GM21423 (cell line): Measurements from ENCODE around the gene YPEL2.

Experiments used
- ATAC-seq: cut with Tn5 transposase; IDR thresholded peaks from one replicate; pipeline ENCODE4 v1.9.1; 2021; ENCODE audit warnings: mild to moderate bottlenecking, moderate library complexity; ENCODE audit not compliant: unreplicated experiment

Gene YPEL2

DNA sequence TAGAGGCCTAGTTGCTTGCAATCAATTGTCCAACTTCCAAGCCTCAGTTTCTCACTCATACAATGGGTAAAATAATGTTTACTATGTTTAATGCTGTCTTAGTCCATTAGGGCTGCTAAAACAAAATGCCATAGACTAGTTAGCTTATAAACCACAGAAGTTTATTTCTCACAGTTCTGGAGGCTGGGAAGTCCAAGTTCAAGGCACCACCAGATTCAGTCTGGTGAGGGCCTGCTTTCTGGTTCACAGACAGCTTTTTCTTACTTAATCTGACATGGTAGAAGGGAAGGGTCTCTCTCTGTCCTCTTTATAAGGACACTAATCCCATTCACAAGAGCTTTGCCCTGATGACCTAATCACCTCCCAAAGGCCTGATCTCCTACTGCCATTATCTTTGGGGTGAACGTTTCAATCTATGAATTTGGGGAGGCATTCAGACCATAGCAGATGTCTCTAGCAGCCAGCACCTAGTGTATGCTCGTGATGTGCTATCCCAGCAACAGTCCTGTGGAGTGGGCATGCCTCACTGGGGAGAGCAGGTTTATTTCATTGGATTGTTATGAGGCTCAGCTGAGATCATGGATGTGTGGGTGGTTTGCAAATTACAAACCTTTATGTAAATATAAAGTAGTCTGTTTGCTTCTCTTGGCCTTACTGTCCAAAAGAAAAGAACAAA, 25.2 kb downstream of the YPEL2 start:
- no peak for ATAC-seq

DNA sequence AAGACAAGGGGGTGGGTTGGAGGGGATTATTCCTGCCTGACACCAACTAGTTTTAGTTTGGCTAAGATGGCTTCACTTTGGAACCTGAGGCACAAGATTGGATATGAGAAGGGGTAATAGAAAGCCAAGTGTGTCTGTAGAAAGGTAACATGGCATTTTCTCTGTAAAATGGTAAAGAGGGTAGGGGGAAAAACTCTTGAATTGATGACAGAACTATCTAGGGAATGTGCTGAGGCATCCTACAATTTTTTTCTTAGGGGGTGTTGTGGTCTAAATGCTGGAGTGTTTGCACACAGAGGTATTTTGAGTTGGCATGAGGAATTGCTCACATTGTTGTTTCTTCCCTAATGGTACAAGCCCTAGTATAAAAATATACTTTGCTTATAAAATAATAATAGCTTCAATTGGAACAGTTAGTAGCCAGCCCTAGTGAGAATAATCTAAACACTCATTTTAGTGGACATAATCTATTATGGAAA, 25.8 kb downstream of the YPEL2 start:
- ATAC-seq = no peak

DNA sequence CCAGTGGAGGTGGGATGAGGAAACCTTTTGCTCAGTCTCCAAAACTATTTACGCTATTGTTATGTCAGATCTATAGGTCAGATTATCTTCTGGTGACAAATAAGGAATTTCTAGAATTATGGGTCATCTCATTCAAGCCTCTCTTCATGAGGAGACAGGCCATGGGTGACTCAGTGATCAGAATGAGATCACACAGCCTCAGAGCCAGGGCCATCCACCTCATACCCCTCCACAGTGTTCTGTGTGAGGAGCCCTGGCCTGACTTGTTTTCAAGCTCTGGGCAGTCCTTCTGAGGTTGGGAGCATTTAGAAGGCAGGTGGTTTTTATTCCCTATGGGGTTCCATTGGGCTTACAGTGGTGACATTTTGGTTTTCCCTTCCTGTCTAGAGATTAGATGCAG, 26.5 kb downstream of the YPEL2 start:
- no peak for ATAC-seq

DNA sequence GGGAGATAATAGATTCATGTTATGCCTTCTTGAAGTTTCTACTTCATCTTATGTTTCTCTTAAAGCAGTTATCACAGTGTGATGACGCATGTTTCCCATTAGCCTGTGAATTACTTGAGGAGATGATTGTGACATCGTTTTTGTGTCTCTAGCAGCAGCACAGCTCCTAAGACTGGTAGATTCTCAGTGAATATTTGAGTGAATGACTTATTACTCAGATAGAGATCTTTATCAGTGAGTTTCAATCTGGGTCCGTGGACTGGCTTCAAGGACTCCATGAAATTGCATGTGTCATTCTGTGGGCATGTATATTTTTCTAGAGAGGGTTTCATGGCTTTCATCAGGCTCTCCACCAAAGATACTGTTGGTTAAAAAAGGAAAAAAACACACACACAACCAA, 29.9 kb downstream of the YPEL2 start:
- no peak for ATAC-seq

DNA sequence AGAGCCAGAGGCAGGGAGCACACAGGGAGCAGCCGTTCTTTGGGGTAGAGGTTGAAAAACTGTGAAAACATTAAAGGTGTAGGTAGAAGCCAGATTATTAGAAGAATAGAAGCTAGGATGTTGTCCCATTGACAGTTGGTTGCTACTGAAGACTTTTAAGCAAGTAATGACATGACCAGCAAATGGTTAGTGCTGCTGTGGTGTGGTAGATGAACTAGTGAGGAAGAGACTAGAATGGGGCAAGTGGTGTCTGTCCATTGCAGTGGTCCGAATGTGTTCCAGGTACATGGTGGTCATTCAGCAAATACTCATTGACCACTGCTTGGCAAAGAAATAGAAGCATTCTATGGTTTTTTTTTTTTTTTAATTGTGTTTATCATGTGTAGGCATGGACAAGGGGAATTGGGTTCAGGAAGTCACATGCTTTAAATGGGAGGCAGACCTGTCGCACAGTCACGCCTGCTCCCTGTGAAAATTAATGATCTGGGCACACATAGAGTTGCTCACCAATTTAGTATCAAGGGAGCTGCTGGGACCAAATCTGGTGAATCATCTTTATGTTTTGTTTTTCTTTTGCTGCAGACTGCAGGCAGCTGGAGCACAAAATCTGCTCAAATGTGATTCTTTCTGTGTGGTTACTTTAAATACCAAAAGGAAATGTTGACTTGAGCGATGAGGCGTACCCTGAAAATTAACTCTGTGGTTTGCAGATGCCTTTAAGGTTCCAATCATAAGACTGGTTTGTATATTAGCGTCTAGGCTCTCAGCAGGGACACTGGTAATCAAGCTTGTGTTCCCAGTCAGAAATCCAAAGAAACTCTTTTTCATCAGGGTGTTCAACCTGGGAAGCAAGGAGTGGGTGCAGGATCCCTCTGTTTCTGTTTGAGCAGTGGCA, 30.7 kb downstream of the YPEL2 start:
- peak; percentile 66 for ATAC-seq

DNA sequence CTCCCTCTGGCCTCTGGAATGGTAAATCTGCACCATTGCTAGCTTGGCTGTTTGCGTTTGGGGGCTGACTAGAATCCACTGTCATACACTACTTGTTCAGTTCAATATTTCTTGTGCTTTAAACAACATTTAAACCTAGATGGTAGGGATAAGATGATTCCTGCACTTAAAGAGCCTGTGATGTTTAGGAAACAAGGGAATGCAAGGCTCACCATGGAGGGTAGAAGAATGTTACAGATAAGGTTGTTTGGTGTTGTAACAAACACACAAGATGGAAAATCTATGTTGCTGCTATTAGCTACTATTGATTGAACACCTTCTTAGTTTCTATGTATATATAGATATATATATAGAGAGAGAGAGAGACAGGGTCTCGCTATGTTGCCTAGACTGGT, 31.4 kb downstream of the YPEL2 start:
- no peak for ATAC-seq

DNA sequence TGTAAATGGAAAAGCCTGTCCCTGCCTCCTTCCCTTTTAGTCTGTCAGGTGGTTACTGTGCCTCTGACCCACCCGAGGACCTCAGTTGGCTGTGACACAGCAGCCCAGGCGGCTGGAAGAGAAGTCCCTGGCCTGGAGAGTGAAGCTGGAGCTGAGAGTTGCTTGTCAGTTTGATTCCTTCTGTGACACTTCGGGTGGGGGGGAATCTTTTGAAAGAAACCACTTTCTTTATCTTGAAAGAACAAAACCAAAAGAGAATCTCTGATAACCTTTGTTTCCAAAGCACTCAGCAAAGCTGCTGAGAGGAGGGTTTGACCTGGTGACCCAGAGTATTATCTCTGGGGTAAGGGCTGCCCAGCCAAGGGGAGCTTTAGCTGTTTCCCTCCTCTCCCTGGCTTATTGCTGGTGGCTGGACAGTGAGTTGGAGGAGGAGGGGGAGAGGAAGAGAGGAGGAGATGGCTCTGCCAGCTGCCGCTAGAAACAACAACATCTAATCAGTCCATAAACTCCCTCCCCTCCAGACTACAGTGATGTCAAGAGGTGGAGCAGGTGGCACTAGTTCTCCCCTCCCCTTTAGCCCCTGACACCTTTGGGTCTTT, 34.0 kb downstream of the YPEL2 start:
- no peak for ATAC-seq

DNA sequence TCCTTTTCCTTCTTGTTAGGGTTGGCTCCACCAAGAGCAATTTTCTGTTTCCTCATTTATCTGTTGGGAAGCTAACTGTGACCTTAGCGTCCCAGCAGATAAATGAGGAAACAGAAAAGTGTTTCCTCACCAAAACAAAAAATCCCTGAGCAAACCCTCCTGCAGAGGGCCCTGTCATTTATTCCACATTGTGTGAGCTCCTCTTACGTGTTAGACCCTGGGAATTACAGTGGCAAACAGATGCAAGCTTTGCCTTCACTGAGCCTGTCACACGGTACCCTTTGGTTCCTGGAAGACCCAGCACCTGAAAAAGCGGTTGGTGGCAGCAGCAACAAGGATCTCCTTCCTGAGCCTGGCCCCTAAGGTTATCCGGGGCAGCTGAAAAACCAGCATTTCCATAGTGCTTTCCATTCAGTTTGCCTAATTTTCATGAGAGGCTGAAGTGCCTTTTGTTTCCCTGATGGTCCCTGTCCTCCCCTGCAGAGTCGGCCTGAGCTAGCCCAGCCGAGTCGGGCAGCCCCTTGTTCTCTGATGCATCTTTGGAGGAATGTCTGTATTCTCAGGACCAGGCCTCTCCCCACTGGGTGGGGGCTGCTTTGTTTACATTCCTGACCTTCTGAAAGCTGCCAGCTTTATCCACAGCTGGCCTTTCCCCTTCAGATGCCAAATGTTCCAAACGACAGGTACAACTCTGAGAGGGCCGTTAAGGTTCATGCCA, 34.7 kb downstream of the YPEL2 start:
- ATAC-seq = no peak

DNA sequence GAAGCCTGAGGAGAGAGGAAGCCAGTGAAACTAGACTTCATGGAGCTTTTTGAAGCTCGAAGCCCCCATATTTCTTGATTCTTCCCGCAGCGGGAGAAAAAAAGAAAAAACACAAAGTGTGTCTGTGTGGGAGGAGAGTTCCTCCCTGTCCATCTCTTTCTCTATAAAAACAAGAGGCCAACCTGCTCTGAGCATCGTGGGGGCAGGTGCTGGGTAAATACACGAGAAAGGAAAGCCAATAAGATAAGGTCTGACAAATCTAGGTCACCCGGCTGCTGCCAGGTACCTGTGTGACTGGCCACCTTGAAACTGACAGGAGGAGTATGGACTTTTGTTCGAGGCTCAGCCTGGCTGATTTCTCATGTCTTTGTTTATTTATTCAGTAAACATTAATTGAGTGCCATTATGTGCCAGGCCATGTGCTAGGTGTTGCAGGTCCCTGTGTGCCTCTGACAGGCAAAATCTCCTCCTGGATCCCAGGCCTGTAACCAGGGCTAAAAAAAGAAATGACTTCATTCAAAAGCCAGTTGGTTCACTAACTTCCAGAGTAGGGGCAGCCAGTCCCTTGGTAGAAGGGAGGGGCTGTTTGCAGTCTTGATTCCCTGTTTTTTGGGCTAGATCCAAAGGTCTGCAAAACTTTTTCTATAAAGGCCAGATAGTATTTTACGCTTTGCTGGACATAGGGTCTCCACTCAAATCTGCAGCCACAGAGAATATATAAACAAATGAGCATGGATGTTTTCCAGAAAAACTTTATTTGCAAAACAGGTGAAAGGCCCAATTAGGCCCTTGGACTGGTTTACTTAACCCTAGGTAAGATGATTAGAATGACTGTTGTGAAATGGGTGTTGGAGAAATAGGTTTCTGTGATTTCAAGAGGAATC, 35.6 kb downstream of the YPEL2 start:
- ATAC-seq = no peak

DNA sequence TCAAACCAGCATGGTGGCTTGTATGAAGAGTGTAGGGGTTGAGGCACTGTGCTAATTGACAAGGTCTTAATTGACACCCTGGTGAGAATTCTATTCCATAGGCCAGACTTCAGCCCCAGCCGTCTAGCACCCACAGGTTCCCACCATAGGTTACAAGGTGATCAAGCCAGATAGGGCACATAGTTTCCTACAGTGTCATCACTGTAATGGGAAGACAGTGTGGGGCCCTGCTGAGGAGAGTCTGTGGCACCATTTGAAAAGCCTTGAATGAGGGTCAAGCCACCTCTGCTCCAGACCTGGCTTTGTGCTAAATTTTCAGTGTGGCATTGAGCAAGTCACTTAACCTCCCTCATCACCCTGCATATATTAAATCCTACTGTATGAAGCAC, 36.2 kb downstream of the YPEL2 start:
- ATAC-seq = no peak

DNA sequence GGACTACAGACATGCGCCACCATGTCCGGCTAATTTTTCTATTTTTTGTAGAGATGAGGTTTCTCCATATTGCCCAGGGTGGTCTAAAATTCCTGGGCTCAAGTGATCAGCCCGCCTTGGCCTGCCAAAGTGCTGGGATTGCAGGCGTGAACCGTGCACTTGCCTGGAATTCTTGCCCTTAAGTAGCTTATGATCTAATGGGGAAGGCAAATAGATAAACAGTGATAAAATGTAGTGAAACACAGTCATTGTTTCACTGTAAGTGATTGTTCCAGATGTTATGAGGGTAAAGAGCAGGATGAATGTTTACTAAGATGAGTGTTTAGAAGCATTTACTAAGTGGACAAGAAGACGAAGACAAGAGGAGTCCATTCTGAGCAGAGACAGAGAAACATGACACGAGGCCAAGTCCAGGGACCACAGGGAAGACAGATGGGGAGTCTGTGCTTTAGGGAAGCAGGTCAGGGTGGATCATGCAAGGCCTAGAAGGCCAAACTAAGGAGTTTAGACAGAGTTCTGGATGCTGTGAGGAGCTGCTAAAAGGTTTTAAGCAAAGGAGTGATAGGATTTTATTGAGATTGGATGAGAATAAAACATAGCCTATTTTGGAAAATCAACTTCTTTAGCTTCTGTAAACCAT, 36.9 kb downstream of the YPEL2 start:
- no peak for ATAC-seq

DNA sequence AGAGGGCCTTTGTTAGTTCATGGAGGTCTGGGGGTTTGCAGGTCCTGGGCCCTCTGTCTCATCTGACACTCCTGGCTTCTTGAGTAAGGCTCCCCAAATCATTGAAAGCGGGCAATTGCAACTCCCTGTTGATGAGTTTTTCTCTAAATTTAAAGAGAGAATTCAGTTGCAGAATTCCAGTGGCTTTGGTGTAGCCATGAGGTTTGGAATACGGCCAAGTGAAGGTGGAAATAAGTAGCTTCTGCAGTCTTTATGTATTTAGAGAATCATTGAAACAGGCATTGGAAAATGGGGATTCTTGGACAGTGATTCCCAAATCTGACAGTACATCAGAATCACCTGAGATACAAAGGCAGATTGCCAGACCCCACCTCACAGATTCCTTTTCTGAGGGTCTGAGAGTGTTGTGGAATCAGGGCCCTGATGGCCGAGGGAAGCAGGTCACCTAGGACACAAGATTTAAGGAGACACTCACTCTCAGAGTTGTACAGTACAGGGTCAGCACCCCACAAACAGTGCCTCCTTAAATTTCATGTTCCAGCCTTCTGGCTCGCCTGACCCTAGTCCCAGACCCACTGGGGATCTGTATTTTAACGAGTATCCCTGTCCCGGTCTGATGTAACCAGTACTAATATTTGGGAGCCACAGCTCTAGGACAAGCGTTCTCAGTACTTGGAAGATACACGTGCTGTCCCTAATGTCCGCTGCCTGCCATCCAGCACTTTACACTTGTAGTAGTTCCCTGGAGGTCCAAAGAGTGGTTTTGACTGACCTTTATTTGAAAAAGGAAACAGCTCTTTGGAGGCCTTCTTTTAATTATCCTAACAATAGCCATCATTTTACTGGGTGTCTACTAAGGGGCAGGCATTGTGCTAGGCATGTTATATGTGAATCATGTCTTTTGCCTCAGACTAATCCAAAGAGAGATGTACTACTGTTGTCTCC, 37.8 kb downstream of the YPEL2 start:
- no peak for ATAC-seq

DNA sequence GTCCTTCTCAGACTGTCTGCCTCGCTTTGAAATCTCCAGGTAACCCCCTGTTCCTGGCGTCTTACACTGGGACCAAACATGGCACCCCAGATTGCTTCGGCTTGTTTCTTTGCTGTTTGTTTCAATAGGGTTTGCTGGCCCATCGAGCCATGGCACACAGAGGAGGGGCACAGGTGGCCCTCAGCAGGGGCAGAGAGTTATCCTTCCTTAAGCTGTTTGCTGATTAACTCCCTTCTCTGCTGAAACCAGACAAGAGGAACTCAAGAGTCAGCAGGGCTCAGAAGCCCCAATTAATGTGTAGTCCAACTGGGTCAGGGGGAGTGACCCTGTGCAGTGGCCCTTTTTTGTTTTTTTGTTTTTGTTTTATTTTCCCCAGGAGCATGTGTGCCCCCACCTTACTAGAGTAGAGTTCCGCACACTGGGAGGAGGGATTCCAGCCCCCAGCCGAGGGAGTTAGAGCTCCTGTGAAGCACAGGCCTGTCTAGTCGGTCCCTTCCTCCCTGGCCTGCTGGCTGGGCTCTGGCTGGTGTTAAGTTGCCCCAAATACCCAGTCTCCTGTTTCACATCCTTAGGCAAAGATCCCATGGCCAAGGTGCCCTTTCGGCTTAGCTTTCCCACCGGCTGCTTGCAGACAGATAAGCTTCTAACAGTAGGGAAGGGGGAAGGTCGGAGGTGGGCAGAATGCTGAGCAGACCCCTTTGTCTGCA, 39.3 kb downstream of the YPEL2 start:
- no peak for ATAC-seq

DNA sequence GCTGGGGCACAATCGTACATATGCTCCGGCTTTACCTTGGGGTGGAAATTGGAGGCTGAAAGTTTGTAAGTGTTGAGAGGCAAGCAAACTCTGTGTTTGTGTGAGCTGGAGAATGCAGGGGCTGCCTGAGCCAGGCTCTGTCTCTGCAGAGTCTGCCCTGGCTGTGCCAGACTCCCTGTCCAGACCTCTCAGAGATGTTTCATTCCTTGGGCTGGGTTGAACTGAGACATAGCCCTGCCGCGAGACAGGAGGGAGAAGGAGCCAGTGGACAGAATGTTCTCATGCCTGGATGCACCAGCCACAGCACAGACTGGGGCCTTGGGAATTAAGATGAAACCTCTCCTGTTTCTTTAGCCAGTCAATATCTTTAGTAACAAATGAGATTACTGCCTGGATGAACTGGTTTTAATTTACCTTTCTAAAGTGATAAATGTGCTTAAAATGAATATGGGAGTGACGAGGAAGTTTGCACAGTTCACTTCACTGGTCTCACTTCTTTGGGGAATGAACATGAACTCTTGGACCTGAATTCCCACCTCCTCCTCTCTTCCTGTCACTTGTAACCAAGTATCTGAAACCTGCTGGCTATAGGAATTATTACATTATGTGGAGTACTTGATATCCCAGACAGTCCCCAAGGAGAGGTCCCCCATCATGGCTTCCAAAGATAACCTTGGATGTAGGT, 40.1 kb downstream of the YPEL2 start:
- no peak for ATAC-seq

DNA sequence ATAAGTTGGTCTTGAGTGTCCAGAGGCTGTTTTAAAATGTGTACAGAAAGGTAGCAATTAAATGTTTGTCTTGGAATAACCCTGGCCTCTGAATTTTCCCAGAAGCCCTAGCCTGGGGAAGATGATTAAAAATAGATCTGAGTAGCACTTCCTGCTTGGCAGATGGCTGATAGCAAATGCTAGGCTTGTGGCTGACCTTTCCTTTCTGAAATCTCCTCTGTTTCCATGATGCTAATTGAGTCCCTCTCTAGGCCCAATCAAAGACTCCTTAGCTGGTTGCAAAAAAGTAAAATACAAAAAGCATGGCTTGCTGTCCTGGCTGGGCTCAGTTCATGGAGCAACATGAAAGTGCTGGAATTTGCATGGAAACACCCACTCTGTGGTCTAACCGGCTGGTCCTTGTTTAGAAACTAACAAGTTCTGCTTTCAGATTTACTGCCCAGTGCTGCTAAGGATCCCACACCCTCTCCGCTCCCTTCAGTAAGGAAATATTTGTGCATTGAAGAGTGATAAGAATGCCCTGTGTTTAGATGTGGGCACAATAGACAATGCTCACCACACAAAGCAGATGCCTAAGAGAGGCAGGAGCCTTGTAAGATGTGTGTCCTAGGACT, 40.8 kb downstream of the YPEL2 start:
- peak; percentile 53 for ATAC-seq

DNA sequence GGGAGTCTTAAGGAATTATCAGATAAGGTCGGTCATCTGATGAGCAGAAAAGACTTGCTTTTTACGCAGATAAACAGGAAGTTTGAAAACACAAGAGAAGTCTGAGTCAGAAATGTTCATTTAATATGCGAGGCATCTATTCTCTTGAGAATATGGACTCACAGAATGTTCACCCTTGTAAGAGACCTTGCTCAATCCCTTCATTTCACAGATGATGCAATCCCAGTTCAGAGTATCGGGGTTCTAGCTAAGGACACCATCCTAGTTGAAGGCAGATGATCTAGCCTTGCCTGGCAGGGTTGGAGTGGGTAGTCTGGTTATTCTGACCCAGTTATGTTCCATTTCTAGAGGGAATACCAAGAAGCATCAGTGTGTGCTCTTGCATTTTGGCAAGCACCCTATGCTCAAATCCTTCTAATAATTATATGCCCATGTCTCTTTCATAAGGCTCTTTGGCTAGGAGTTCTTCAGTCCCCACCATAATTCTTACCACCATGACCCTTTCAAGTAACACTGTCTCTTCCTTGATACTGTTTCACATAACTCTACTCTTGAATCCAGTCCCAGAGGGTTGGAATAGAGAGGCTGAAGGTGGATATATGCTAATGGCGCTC, 42.5 kb downstream of the YPEL2 start:
- ATAC-seq = no peak

DNA sequence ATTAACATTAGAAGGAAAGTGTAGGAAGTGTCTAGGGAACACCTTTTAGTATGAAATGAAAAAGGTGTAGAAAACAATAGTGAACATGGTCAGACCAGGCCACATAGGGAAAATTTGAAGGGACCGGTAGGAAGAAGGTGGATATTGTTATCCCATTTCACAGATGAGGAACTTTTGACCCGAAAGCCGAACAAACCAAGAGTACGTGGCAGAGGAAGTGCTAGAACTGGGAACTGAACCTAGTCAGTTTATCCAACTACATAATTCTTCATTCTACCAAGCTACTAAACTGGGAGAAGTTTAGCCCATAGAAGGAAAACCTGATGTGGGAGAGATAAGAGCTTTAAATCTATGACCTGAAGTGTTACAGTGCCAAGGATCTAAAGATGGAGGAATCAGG, 43.2 kb downstream of the YPEL2 start:
- no peak for ATAC-seq
